Measurements from ENCODE around the gene ASB18.

Gene ASB18

DNA sequence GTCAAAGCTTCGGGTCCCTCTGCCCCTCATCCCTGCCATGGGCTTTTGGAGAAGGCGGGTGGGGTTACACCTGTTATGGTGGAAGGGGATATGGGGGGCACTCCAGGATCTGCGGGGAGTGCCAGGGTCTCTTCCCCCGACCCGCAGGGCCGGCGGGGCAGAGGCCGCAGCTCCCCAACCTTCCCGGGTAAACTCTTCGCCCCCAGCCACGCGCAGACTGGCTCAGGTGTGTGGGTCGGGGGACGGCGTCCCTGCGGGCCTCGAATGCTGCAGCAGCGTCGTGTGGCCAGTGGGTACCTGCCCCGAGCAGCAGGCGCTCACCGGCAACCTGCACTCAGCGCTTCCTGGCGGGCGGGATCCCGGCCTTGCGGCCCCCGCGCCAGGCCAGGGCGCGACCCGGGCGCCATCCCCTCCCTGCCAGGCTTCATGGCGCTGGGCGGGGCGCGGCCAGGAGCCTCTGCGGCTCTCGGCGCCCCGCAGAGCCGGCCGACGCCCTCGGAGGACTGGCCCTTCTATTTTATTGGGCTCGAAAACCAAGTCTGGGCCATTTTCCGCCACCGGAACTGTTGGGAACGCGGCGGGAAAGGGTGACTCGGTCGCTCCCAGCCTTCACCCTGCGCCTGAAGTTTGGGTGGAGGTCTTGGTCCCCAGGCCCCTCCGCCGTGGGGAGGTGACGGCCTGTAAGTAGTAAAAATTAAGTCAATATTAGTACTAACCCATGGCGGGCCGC, 100.6 kb downstream of the ASB18 start:
- no peak for DNase-seq (ENCODE audit: low read depth in 3 of 3)

DNA sequence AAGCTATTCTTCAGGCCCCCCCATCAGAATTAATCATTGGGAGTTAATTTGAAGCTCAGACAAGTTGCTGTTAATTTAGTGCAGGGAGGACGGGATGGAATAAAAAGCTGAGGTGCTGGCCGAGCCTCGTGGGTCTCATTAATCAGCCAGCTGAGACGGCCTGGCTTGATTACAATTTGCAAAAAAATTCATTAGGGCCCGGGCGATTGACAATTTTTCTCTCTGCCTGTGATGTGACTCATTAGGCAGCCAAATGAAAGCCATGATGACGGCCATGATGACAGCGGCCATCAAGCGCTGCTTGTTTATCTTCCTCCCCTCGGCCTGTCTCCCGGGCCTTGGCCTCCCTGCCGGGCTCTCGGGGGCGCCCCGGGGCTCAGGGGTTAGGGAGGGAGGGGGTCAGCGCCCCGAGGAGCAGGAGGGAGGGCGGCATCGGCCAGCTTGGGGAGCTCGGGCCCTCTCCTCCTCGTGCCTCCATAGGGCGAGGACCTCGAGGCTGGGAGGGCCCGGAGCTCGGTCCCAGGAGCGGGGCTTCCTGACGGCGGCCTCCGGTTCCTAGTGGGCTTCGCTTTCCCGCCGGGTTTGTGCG, 101.2 kb downstream of the ASB18 start:
- no peak for DNase-seq (ENCODE audit: low read depth in 3 of 3)

GRCh38 chr2:236162031-236162845, 102.0 kb downstream of the ASB18 start:
- DNase-seq (ENCODE audit: low read depth in 3 of 3) = no peak

DNA sequence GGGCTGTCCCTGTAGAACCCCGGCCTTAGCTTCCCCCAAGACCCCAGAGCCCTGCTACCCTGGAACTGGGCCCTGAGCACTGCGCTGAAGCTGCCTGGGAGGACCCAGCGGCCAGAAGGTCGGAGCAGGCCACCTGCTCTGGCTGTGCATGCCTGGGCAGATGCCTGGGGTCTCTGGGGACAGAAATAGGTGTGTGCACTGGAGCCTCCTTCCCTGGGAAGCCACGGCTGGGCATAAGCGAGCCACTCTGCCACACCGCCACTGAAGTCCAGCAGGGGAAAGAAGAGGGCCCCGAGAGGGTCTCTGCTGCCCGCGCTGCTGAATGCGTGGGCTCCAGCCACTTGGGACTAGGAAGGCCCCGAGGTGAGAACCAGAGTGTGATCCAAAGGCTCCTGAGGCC, 102.7 kb downstream of the ASB18 start:
- DNase-seq (ENCODE audit: low read depth in 3 of 3) = no peak

DNA sequence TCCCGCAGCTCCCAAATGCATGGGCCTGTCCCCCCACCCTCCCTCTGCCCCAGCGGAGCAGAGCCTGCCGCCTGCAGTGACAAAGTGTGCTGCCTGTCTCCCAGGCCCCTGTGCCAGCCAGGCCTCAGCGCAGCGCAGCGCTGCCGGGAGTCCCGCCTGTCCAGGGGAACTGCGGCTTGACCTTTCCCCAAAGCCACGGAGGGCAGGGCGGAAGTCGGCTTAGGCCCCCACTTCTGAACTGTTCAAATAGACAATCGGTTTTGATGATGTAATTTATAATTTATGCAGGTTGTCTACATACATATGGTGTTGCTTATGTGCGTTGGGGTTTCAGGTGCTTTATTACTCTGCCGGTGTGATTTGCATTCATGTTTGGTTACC, 103.1 kb downstream of the ASB18 start:
- no peak for DNase-seq (ENCODE audit: low read depth in 3 of 3)

DNA sequence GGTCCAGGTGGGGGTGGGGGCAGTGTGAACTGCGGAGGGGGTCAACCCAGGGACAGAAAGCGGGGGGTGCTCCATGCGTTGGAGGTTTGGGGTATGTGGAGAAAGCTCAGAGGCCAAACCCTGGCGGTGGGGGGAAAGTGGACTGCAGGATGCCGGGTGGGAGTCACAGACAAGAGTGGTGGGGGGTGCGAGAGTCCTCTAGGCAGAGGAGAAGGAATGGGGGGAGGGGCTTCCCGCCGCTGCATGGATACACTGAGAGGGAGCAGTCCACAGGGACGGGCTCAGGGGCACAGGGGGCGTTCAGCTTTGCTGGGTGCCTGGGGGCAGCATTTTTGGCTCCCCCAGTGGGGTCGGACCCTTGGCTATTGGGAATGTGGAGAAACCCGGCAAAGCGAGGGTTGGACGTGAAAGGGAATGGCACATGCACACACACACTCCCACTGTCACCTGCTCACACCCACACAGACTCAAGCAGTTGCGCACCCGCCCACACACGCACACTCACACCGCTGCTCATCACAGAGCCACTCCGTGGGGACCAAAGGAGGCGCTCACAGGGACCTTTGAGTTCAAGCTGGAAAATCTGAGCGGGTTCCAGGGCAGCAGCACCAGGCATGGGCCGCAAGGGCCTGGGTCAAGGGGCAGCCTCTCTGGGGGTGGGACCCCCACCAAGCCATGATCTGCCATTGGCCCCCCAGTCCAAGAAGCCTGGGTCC, 103.7 kb downstream of the ASB18 start:
- no peak for DNase-seq (ENCODE audit: low read depth in 3 of 3)

DNA sequence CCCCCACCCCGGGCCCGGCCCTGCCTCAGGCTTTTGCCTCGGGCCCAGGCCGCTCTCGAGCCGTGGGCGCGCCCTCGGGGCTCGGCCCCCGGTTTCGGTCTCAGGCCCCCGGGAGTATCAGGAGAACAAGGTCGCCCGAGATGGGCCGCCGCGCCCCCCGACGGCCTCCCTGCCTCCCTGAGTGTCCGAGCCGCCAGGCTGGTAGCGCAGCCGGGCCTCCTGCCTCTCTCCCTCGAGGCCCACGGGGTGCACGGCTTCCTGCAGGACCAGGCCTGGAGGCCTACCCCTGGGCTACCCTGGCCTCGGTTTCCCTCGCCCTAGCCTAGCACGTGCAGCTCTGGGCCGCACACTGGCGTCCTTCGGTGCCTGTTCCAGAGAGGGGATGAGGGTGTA, 104.4 kb downstream of the ASB18 start:
- no peak for DNase-seq (ENCODE audit: low read depth in 3 of 3)

DNA sequence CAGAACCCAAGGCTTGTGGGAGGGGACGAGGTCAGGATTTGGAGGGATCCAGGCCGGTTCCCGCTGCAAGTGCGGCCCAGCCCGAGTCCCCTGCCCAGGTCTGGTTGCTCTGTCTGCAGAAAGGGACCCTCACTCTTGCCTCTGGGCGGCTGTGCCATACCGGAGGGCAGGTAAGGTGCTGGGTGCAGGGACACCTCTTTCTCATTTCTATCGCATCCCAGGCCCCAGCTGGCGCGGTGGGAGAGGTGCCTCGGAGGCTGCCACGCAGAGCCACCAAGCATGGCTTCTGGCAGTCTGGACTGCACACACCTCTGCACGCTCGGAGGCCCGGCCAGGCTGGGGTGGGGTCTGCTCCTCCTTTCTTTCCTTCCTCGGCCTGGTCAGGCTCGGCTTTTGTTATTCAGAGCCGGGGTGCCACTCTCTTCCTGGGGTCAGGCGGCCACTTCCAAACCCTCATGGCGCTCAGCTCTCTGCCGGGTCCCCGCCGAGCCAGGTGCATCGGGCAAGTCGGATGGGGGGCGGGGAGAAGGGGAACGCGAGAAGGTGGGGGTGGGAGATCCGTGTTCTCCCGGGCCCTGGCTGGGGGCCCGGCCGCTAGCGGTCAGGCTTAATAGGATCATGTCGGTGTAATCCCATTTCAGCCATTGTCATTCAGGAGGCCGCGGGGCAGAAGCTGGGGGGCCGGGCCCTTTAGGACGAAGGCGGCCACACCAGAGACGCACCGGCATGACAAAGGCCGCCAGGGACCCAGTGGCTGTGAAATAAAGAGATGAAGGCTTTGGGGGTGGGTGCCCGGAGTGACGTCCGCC, 105.0 kb downstream of the ASB18 start:
- DNase-seq (ENCODE audit: low read depth in 3 of 3) = no peak

- no peak for DNase-seq (ENCODE audit: low read depth in 3 of 3)
Observed at GRCh38 chr2:236157815-236158498, 106.2 kb downstream of the ASB18 start.

GRCh38 chr2:236157366-236157765, 106.8 kb downstream of the ASB18 start:
- DNase-seq (ENCODE audit: low read depth in 3 of 3) = no peak

- DNase-seq (ENCODE audit: low read depth in 3 of 3) = no peak
Observed at GRCh38 chr2:236156860-236157194, 107.4 kb downstream of the ASB18 start.

DNA sequence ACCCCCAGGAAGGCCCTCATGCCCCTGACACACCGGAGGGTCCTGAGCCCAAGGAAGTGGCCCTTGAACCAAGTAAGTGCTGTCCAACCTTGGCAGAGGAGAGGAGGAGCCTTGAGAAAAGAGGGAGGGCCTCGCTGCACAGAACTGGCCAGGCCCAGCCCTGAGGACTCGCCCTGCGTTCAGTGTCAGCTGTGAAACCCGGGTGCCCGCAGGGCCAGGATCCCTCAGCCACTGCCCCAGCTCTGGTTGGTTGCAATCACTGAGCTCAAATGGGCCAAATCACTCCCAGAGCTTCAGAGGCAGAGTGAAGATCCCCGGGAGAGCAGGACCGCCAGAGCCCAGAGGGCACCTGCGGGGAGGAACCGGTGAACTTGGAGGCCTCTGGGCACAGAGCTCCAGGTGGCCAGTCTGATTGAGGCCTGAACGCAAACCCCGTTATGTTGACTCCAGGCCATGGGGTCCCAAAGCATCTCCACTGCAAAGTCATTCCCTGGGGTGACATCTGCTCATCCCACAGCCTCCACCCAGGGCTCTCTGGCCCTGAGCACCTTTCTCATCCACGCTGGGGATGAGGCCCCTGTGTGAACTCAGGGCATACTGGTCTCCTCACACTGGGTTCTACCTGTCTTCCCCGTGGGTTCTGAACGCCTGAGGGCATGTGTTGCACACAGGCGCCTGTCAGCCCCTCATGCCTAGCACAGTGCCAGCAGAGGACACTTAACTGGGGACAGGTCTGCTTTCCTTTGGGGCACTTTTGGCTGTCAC, 107.9 kb downstream of the ASB18 start:
- DNase-seq (ENCODE audit: low read depth in 3 of 3) = no peak

DNA sequence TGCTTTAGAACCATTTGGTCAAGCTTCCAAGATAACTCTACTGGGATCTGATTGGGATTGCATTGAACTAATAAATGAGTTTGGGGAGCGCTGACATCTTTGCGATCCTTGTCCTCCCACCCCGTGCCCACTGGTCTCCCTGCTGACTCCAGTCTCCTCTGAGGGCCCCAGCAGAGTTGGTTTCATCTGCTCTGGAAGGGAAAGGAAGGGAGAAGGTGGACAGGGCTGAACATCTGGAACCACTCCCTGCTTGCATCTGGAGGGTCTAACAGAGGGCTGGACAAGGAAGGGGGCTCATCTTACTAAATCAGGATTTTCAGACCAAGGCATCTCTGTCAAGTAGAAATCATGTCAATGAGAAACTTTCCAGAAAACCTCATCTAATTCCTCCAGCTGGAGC, 108.8 kb downstream of the ASB18 start:
- no peak for DNase-seq (ENCODE audit: low read depth in 3 of 3)

DNA sequence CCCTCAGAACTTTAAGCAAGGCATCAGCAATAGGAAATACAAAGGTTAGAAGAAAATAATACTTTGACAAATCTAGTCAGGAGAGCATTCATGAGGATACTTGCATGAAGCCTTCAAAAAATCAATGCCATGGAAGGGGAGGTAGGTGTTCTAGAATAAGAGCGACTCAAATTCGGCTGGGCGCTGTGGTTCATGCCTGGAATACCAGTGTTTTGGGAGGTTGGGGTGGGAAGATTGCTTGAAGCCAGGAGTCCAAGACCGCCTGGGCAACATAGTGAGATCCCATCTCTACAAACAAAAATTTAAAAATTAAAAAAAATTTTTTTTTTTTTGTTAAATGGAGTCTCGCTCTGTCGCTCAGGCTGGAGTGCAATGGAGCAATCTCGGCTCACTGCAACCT, 117.8 kb downstream of the ASB18 start:
- DNase-seq (ENCODE audit: low read depth in 3 of 3) = no peak

- no peak for DNase-seq (ENCODE audit: low read depth in 3 of 3)
Observed at GRCh38 chr2:236143811-236144210, 120.4 kb downstream of the ASB18 start.

Data from stimulated activated CD4-positive, alpha-beta T cell treated with anti-CD3 and anti-CD28 coated beads, TNF-alpha, amount 100 ng/mL, for 4 hours (primary cell).